ENCODE results near the gene CMTM6. TPM values are rescaled to one million over a fixed set of nuclear protein-coding genes. Genes with fewer than 3 reads are reported as not detected.
A peak's percentile ranks its signal among the peaks of the same experiment; 100 is the strongest.
"Not testable (repeated sequence)": the region's sequence is repeated elsewhere in the genome, so short reads cannot be mapped to it uniquely, and the experiment has no call there.

CMTM6 gene
- total RNA-seq, 2 experiments from 2014 or later = 55.2 to 57.1 TPM

- H3K27me3 Mint-ChIP-seq = no peaks in the 10 kb centered on the region
- CTCF ChIA-PET = interaction anchor here (1.0 to 3.7 kb wide), 5 partner anchors 9 to 19 kb away, joined by 5 to 21 read pairs (median 7); no protein-coding TSS in a partner anchor
- peak overlapping the region; percentile 71 for H3K27ac Mint-ChIP-seq
- no peak for DNase-seq
- peaks cover 35% of the 10 kb centered on the region for H3K4me1 Mint-ChIP-seq
- POLR2A ChIA-PET = no interaction called here
- peaks cover 12% of the 10 kb centered on the region for H3K9me3 Mint-ChIP-seq
- H3K4me3 Mint-ChIP-seq = no peak overlapping the region
- H3K36me3 Mint-ChIP-seq (ENCODE audit: low read depth) = peaks cover 59% of the 10 kb centered on the region
Measured at GRCh38 chr3:32448686-32449474, 53.8 kb downstream of the CMTM6 start.

- peaks cover 61% of the 10 kb centered on the region for H3K36me3 Mint-ChIP-seq (ENCODE audit: low read depth)
- H3K9me3 Mint-ChIP-seq = peaks cover 12% of the 10 kb centered on the region
- peaks cover 42% of the 10 kb centered on the region for H3K4me1 Mint-ChIP-seq
- ChIA-PET CTCF (interaction anchor here (1.0 to 1.8 kb wide), 3 partner anchors 12 to 20 kb away, joined by 5 to 7 read pairs (median 7); no protein-coding TSS in a partner anchor), POLR2A (no interaction called here)
- no peak overlapping the region for H3K4me3 Mint-ChIP-seq
- DNase-seq = no peak
- H3K27me3 Mint-ChIP-seq = no peaks in the 10 kb centered on the region
- peak overlapping the region; percentile 21 for H3K27ac Mint-ChIP-seq
Measured at GRCh38 chr3:32447865-32448400, 54.7 kb downstream of the CMTM6 start.

- H3K4me3 Mint-ChIP-seq = no peak overlapping the region
- H3K9me3 Mint-ChIP-seq = peaks cover 12% of the 10 kb centered on the region
- H3K27ac Mint-ChIP-seq = no peak overlapping the region
- POLR2A ChIA-PET = no interaction called here
- peaks cover 70% of the 10 kb centered on the region for H3K4me1 Mint-ChIP-seq
- peaks cover 56% of the 10 kb centered on the region for H3K36me3 Mint-ChIP-seq (ENCODE audit: low read depth)
- CTCF ChIA-PET = interaction anchor here (1.3 kb wide), 1 partner anchor 24 kb away, joined by 3 read pairs; no protein-coding TSS in a partner anchor
- H3K27me3 Mint-ChIP-seq = no peaks in the 10 kb centered on the region
- no peak for DNase-seq
Measured at GRCh38 chr3:32443478-32443877, 59.2 kb downstream of the CMTM6 start.

- Mint-ChIP-seq H3K9me3 (peaks cover 12% of the 10 kb centered on the region), H3K27me3 (no peaks in the 10 kb centered on the region), H3K4me3 (no peak overlapping the region), H3K27ac (no peak overlapping the region), H3K4me1 (peaks cover 71% of the 10 kb centered on the region), H3K36me3 (ENCODE audit: low read depth) (peaks cover 54% of the 10 kb centered on the region)
- CTCF ChIA-PET = no interaction called here
- no peak for DNase-seq
- POLR2A ChIA-PET = no interaction called here
Measured at GRCh38 chr3:32442766-32443165, 59.9 kb downstream of the CMTM6 start.

- no peak for DNase-seq
- POLR2A ChIA-PET = no interaction called here
- no peaks in the 10 kb centered on the region for H3K27me3 Mint-ChIP-seq
- H3K4me3 Mint-ChIP-seq = no peak overlapping the region
- no peak overlapping the region for H3K27ac Mint-ChIP-seq
- CTCF ChIA-PET = interaction anchor here (0.7 to 4.4 kb wide), 10 partner anchors 9 to 851 kb away, joined by 3 to 21 read pairs (median 3); no protein-coding TSS in a partner anchor
- H3K4me1 Mint-ChIP-seq = peaks cover 70% of the 10 kb centered on the region
- peaks cover 39% of the 10 kb centered on the region for H3K36me3 Mint-ChIP-seq (ENCODE audit: low read depth)
- H3K9me3 Mint-ChIP-seq = peaks cover 2% of the 10 kb centered on the region
Measured at GRCh38 chr3:32440611-32441350, 61.9 kb downstream of the CMTM6 start.

GRCh38 chr3:32439421-32439820 lies 63.2 kb downstream of the CMTM6 start:
- peaks cover 84% of the 10 kb centered on the region for H3K4me1 Mint-ChIP-seq
- H3K27me3 Mint-ChIP-seq, H3K4me3 Mint-ChIP-seq, H3K9me3 Mint-ChIP-seq, POLR2A ChIA-PET, DNase-seq: not testable (repeated sequence)
- H3K36me3 Mint-ChIP-seq (ENCODE audit: low read depth) = peaks cover 29% of the 10 kb centered on the region
- H3K27ac Mint-ChIP-seq = peak overlapping the region; percentile 68
- CTCF ChIA-PET = interaction anchor here (0.6 to 4.4 kb wide), 12 partner anchors 10 to 1016 kb away, joined by 3 to 25 read pairs (median 4); no protein-coding TSS in a partner anchor

GRCh38 chr3:32438596-32439344 lies 63.9 kb downstream of the CMTM6 start:
- H3K9me3 Mint-ChIP-seq = no peaks in the 10 kb centered on the region
- CTCF ChIA-PET = interaction anchor here (1.0 to 4.4 kb wide), 9 partner anchors 9 to 29 kb away, joined by 3 to 25 read pairs (median 4); no protein-coding TSS in a partner anchor
- POLR2A ChIA-PET = no interaction called here
- H3K27me3 Mint-ChIP-seq = no peaks in the 10 kb centered on the region
- H3K27ac Mint-ChIP-seq = peak overlapping the region; percentile 68
- no peak overlapping the region for H3K4me3 Mint-ChIP-seq
- no peak for DNase-seq
- peaks cover 81% of the 10 kb centered on the region for H3K4me1 Mint-ChIP-seq
- peaks cover 25% of the 10 kb centered on the region for H3K36me3 Mint-ChIP-seq (ENCODE audit: low read depth)

GRCh38 chr3:32437896-32438295 lies 64.8 kb downstream of the CMTM6 start:
- ChIA-PET CTCF (interaction anchor here (0.9 to 4.4 kb wide), 5 partner anchors 9 to 34 kb away, joined by 3 to 25 read pairs (median 9); no protein-coding TSS in a partner anchor), POLR2A (interaction anchor here (0.6 kb wide), 1 partner anchor 23 kb away, joined by 3 read pairs; no protein-coding TSS in a partner anchor)
- Mint-ChIP-seq H3K4me3 (no peak overlapping the region), H3K36me3 (ENCODE audit: low read depth) (peaks cover 21% of the 10 kb centered on the region), H3K27me3 (no peaks in the 10 kb centered on the region), H3K9me3 (no peaks in the 10 kb centered on the region), H3K27ac (peak overlapping the region; percentile 68), H3K4me1 (peaks cover 82% of the 10 kb centered on the region)
- no peak for DNase-seq

- no peak for DNase-seq
- ChIA-PET CTCF (interaction anchor here (0.6 to 4.2 kb wide), 5 partner anchors 9 to 521 kb away, joined by 3 to 25 read pairs (median 4); no protein-coding TSS in a partner anchor), POLR2A (no interaction called here)
- peaks cover 19% of the 10 kb centered on the region for H3K36me3 Mint-ChIP-seq (ENCODE audit: low read depth)
- no peak overlapping the region for H3K4me3 Mint-ChIP-seq
- H3K27me3 Mint-ChIP-seq = no peaks in the 10 kb centered on the region
- H3K4me1 Mint-ChIP-seq = peaks cover 86% of the 10 kb centered on the region
- peak overlapping the region; percentile 78 for H3K27ac Mint-ChIP-seq
- no peaks in the 10 kb centered on the region for H3K9me3 Mint-ChIP-seq
Measured at GRCh38 chr3:32436816-32437189, 65.8 kb downstream of the CMTM6 start.

- H3K36me3 Mint-ChIP-seq (ENCODE audit: low read depth) = peaks cover 21% of the 10 kb centered on the region
- no peaks in the 10 kb centered on the region for H3K27me3 Mint-ChIP-seq
- H3K27ac Mint-ChIP-seq = peak overlapping the region; percentile 78
- ChIA-PET CTCF (interaction anchor here (0.6 to 4.2 kb wide), 6 partner anchors 8 to 521 kb away, joined by 3 to 25 read pairs (median 4); no protein-coding TSS in a partner anchor), POLR2A (no interaction called here)
- DNase-seq = no peak
- no peaks in the 10 kb centered on the region for H3K9me3 Mint-ChIP-seq
- peaks cover 88% of the 10 kb centered on the region for H3K4me1 Mint-ChIP-seq
- H3K4me3 Mint-ChIP-seq = peak overlapping the region; percentile 20
Measured at GRCh38 chr3:32435911-32436815, 66.5 kb downstream of the CMTM6 start.

GRCh38 chr3:32434206-32434605 lies 68.4 kb downstream of the CMTM6 start:
- DNase-seq = no peak
- H3K27ac Mint-ChIP-seq = no peak overlapping the region
- peaks cover 30% of the 10 kb centered on the region for H3K36me3 Mint-ChIP-seq (ENCODE audit: low read depth)
- H3K9me3 Mint-ChIP-seq = no peaks in the 10 kb centered on the region
- no peaks in the 10 kb centered on the region for H3K27me3 Mint-ChIP-seq
- H3K4me1 Mint-ChIP-seq = peaks cover 90% of the 10 kb centered on the region
- no peak overlapping the region for H3K4me3 Mint-ChIP-seq
- CTCF ChIA-PET = interaction anchor here (0.6 to 2.0 kb wide), 6 partner anchors 10 to 502 kb away, joined by 3 to 12 read pairs (median 6); no protein-coding TSS in a partner anchor
- POLR2A ChIA-PET = no interaction called here
